Measurements from ENCODE around the gene SNAP47. TPM values are rescaled to one million over a fixed set of nuclear protein-coding genes. Genes with fewer than 3 reads are reported as not detected.

SNAP47 gene
- total RNA-seq, 4 donors from 2014 or later: 25.7 to 71.0 (median 38.4) TPM

GRCh38 chr1:227781314-227781930 is 46.2 kb downstream of the SNAP47 start:
- no peaks in the 10 kb centered on the region for H3K9me3 ChIP-seq
- no peaks in the 10 kb centered on the region for H3K27me3 ChIP-seq
- peaks cover 0 to 10% (median 2%) of the 10 kb centered on the region in 4 donors for H3K4me1 ChIP-seq
- H3K4me3 ChIP-seq: no peak overlapping the region
- H3K27ac ChIP-seq: no peak overlapping the region
- TF ChIP-seq CTCF (IDR thresholded peaks at IDR 0.05) (no peak), POLR2A (IDR thresholded peaks at IDR 0.05) (no peak)
- H3K36me3 ChIP-seq: peaks cover 0 to 2% (median 0%) of the 10 kb centered on the region in 3 donors
- DNase-seq: peak in 1 of 3 donors; percentile 42

- H3K4me1 ChIP-seq: peaks cover 0 to 18% (median 9%) of the 10 kb centered on the region in 4 donors
- H3K27me3 ChIP-seq: no peaks in the 10 kb centered on the region
- TF ChIP-seq CTCF (IDR thresholded peaks at IDR 0.05) (no peak), POLR2A (IDR thresholded peaks at IDR 0.05) (no peak)
- no peak overlapping the region for H3K4me3 ChIP-seq
- no peaks in the 10 kb centered on the region for H3K36me3 ChIP-seq
- no peaks in the 10 kb centered on the region for H3K9me3 ChIP-seq
- DNase-seq: peak in 1 of 3 donors; percentile 25
- H3K27ac ChIP-seq: no peak overlapping the region
Measured at GRCh38 chr1:227782226-227782625, 47.0 kb downstream of the SNAP47 start.

GRCh38 chr1:227785094-227785804 is 50.0 kb downstream of the SNAP47 start:
- Histone ChIP-seq H3K27ac (no peak overlapping the region), H3K4me1 (peaks cover 0 to 24% (median 15%) of the 10 kb centered on the region in 4 donors), H3K4me3 (no peak overlapping the region), H3K9me3 (no peaks in the 10 kb centered on the region), H3K36me3 (no peaks in the 10 kb centered on the region), H3K27me3 (no peaks in the 10 kb centered on the region)
- TF ChIP-seq CTCF (IDR thresholded peaks at IDR 0.05): no peak
- no peak for TF ChIP-seq POLR2A (IDR thresholded peaks at IDR 0.05)
- DNase-seq: no peak

GRCh38 chr1:227785805-227786671 is 50.8 kb downstream of the SNAP47 start:
- H3K36me3 ChIP-seq: no peaks in the 10 kb centered on the region
- H3K9me3 ChIP-seq: no peaks in the 10 kb centered on the region
- H3K4me1 ChIP-seq: peaks cover 0 to 24% (median 15%) of the 10 kb centered on the region in 4 donors
- no peak overlapping the region for H3K4me3 ChIP-seq
- H3K27ac ChIP-seq: no peak overlapping the region
- TF ChIP-seq CTCF (IDR thresholded peaks at IDR 0.05) (no peak), POLR2A (IDR thresholded peaks at IDR 0.05) (no peak)
- H3K27me3 ChIP-seq: no peaks in the 10 kb centered on the region
- peak in 1 of 3 donors; percentile 45 for DNase-seq

GRCh38 chr1:227786673-227787512 is 51.7 kb downstream of the SNAP47 start:
- H3K9me3 ChIP-seq: no peaks in the 10 kb centered on the region
- no peaks in the 10 kb centered on the region for H3K36me3 ChIP-seq
- peaks cover 0 to 24% (median 15%) of the 10 kb centered on the region in 4 donors for H3K4me1 ChIP-seq
- H3K27ac ChIP-seq: peak overlapping the region in 2 of 4 donors; percentile 62 to 77
- H3K4me3 ChIP-seq: peak overlapping the region; percentile 52 to 74 (median 60)
- TF ChIP-seq CTCF (IDR thresholded peaks at IDR 0.05) (no peak), POLR2A (IDR thresholded peaks at IDR 0.05) (no peak)
- peak in 1 of 3 donors; percentile 63 for DNase-seq
- H3K27me3 ChIP-seq: no peaks in the 10 kb centered on the region
